H1 (cell line): ENCODE data around the gene SERPINE2. TPM values are rescaled to one million over a fixed set of nuclear protein-coding genes. Genes with fewer than 3 reads are reported as not detected.

ENCODE experiments used
- CTCF ChIA-PET: fragments of 300-600 bp; sonication (Branson Sonifier 250); formaldehyde crosslinking; loops from one replicate; lab custom pipeline; 2021; ENCODE audit not compliant: partially characterized antibody; lab: Charles Lee
- POLR2A ChIA-PET: fragments of 300-600 bp; sonication (Branson Sonifier 250); formaldehyde crosslinking; loops from one replicate; lab custom pipeline; 2021; ENCODE audit warnings: inconsistent platforms; ENCODE audit not compliant: partially characterized antibody; lab: Charles Lee
- DNase-seq, 2 experiments: peaks; one replicate each; pipeline versions ENCODE4 v3.0.0 to v3.0.0-alpha.2; 2010 to 2022; ENCODE audit warnings: low spot score in 2 of 2, low read depth in 1 of 2, mixed read lengths in 1 of 2
- FAIRE-seq: peaks from 2 replicates; lab custom pipeline; 2011; peaks lifted over from hg19 to GRCh38; lab: Jason Lieb, UNC
- H2AFZ ChIP-seq: 2 replicates; pipeline ENCODE4 v1.8.1; 2012; ENCODE audit warnings: low read length, inconsistent platforms
- H2AK5ac ChIP-seq: 2 replicates; pipeline ENCODE4 v1.6.1; 2013; ENCODE audit warnings: low read depth, low read length
- H2BK120ac ChIP-seq: replicated peaks from 2 replicates; pipeline ENCODE3; 2013; ENCODE audit warnings: low read depth, low read length, inconsistent platforms
- H2BK12ac ChIP-seq: 2 replicates; pipeline ENCODE4 v1.6.1; 2013; ENCODE audit warnings: low read depth, low read length
- H2BK15ac ChIP-seq: 2 replicates; pipeline ENCODE4 v1.6.1; 2013; ENCODE audit warnings: low read length
- H2BK20ac ChIP-seq: 2 replicates; pipeline ENCODE4 v1.6.1; 2013; ENCODE audit warnings: low read length
- H2BK5ac ChIP-seq: 2 replicates; pipeline ENCODE4 v1.6.1; 2013; ENCODE audit warnings: low read depth, low read length
- H3K14ac ChIP-seq: 2 replicates; pipeline ENCODE4 v1.6.1; 2013; ENCODE audit warnings: inconsistent platforms; ENCODE audit not compliant: insufficient read length
- H3K18ac ChIP-seq: 2 replicates; pipeline ENCODE4 v1.6.1; 2013; ENCODE audit warnings: low read length; ENCODE audit errors: extremely low read depth
- H3K23ac ChIP-seq: 2 replicates; pipeline ENCODE4 v1.6.1; 2013; ENCODE audit warnings: inconsistent platforms; ENCODE audit not compliant: insufficient read length
- H3K23me2 ChIP-seq: 2 replicates; pipeline ENCODE4 v1.6.1; 2013; ENCODE audit warnings: low read depth, low read length
- H3K27ac ChIP-seq: 2 replicates; pipeline ENCODE4 v1.6.1; 2011; ENCODE audit warnings: low read depth, low read length, inconsistent platforms
- H3K27me3 ChIP-seq, 4 experiments: replicated peaks in 1 of 4; 1 replicate in 1 of 4; 2 replicates in 3 of 4; pipeline versions ENCODE4 v1.6.1 to v1.8.1; 2011 to 2013; ENCODE audit warnings: low read length in 3 of 4, mild to moderate bottlenecking in 3 of 4, inconsistent platforms in 2 of 4, mixed read lengths in 2 of 4, moderate library complexity in 1 of 4; ENCODE audit not compliant: control insufficient read depth in 3 of 4, insufficient read depth in 3 of 4; ENCODE audit errors: extremely low read depth in 1 of 4
- H3K36me3 ChIP-seq, 4 experiments: 2 replicates each; pipeline versions ENCODE4 v1.6.1 to v1.8.1; 2011 to 2013; ENCODE audit warnings: mild to moderate bottlenecking in 4 of 4, low read length in 3 of 4, moderate library complexity in 2 of 4, control low read depth in 1 of 4, inconsistent platforms in 1 of 4; ENCODE audit not compliant: insufficient read depth in 4 of 4, control insufficient read depth in 2 of 4
- H3K4ac ChIP-seq: replicated peaks from 2 replicates; pipeline ENCODE3; 2013; ENCODE audit warnings: low read length, low read depth, mixed read lengths, inconsistent platforms; ENCODE audit not compliant: insufficient read length
- H3K4me1 ChIP-seq, 4 experiments: replicated peaks in 1 of 4; 1 replicate in 1 of 4; 2 replicates in 3 of 4; pipeline versions ENCODE4 v1.6.1 to v1.8.1; 2011 to 2013; ENCODE audit warnings: low read length in 3 of 4, inconsistent platforms in 2 of 4, mixed read lengths in 1 of 4; ENCODE audit not compliant: insufficient read depth in 4 of 4, control insufficient read depth in 3 of 4
- H3K4me2 ChIP-seq, 2 experiments: 2 replicates each; pipeline versions ENCODE4 v1.6.1 to v1.8.1; 2011 to 2013; ENCODE audit warnings: low read depth in 2 of 2, low read length in 2 of 2, control low read depth in 1 of 2, inconsistent platforms in 1 of 2, mild to moderate bottlenecking in 1 of 2; ENCODE audit not compliant: insufficient read depth in 1 of 2
- H3K4me3 ChIP-seq, 4 experiments: fragments of 200-600, 300-600 bp in 1 of 4; sonication (generic), shearing (Covaris generic), sonication (Bioruptor Twin) in 1 of 4; 2 replicates each; pipeline versions ENCODE4 v1.5.1 to v1.8.1; 2011 to 2016; ENCODE audit warnings: low read length in 4 of 4, low read depth in 3 of 4, control low read depth in 2 of 4, inconsistent platforms in 2 of 4, mild to moderate bottlenecking in 2 of 4, mixed read lengths in 1 of 4, moderate library complexity in 1 of 4; ENCODE audit not compliant: insufficient read depth in 2 of 4; ENCODE audit errors: extremely low read depth in 1 of 4
- H3K56ac ChIP-seq: replicated peaks from 2 replicates; pipeline ENCODE3; 2013; ENCODE audit warnings: low read depth, mild to moderate bottlenecking, mixed read lengths, low read length, inconsistent platforms; ENCODE audit not compliant: insufficient read length
- H3K79me1 ChIP-seq: 2 replicates; pipeline ENCODE4 v1.6.1; 2013; ENCODE audit warnings: low read depth, low read length, control low read depth
- H3K79me2 ChIP-seq, 2 experiments: 2 replicates each; pipeline versions ENCODE4 v1.6.1 to v1.8.1; 2012 to 2013; ENCODE audit warnings: low read length in 2 of 2, mild to moderate bottlenecking in 2 of 2, inconsistent platforms in 1 of 2; ENCODE audit not compliant: insufficient read depth in 2 of 2, control insufficient read depth in 1 of 2
- H3K9ac ChIP-seq, 4 experiments: replicated peaks in 1 of 4; 1 replicate in 1 of 4; 2 replicates in 3 of 4; pipeline versions ENCODE4 v1.6.1 to v1.8.1; 2011 to 2013; ENCODE audit warnings: low read depth in 3 of 4, low read length in 3 of 4, control low read depth in 2 of 4, mild to moderate bottlenecking in 2 of 4, moderate library complexity in 2 of 4, inconsistent platforms in 1 of 4; ENCODE audit errors: extremely low read depth in 1 of 4
- H3K9me3 ChIP-seq, 2 experiments: 2 replicates each; pipeline versions ENCODE4 v1.6.1 to v1.8.1; 2012 to 2013; ENCODE audit warnings: mild to moderate bottlenecking in 2 of 2, moderate library complexity in 2 of 2, control low read depth in 1 of 2, inconsistent platforms in 1 of 2, low read depth in 1 of 2, low read length in 1 of 2, mixed read lengths in 1 of 2; ENCODE audit not compliant: insufficient read depth in 2 of 2
- H4K20me1 ChIP-seq, 2 experiments: replicated peaks in 1 of 2; 2 replicates each; pipeline versions ENCODE3 to v1.8.1; 2011 to 2013; ENCODE audit warnings: inconsistent platforms in 2 of 2, low read length in 2 of 2, mild to moderate bottlenecking in 1 of 2; ENCODE audit not compliant: insufficient read depth in 2 of 2, control insufficient read depth in 1 of 2
- H4K5ac ChIP-seq: 2 replicates; pipeline ENCODE4 v1.6.1; 2013; ENCODE audit warnings: low read length, low read depth, mixed read lengths, inconsistent platforms; ENCODE audit not compliant: insufficient read length
- H4K8ac ChIP-seq: 2 replicates; pipeline ENCODE4 v1.8.0; 2013; ENCODE audit warnings: mild to moderate bottlenecking, moderate library complexity, low read length, inconsistent platforms; ENCODE audit not compliant: insufficient read depth; ENCODE audit errors: extremely low read depth
- H4K91ac ChIP-seq: replicated peaks from 2 replicates; pipeline ENCODE3; 2013; ENCODE audit warnings: low read length, mixed read lengths, inconsistent platforms; ENCODE audit not compliant: insufficient read length
- BCL11A ChIP-seq, 2 experiments: IDR thresholded peaks; one replicate each; pipeline ENCODE4 v1.6.1; 2011; ENCODE audit warnings: low read depth in 2 of 2, low read length in 2 of 2, mild to moderate bottlenecking in 2 of 2
- CBX8 ChIP-seq: fragments of 300-800, 300-1000 bp; sonication (generic); IDR thresholded peaks from 2 replicates; pipeline ENCODE4 v1.7.1; 2016; ENCODE audit warnings: low read depth, low read length, borderline replicate concordance
- CTBP2 ChIP-seq: IDR thresholded peaks from 2 replicates; pipeline ENCODE4 v1.7.0; 2011; ENCODE audit warnings: borderline replicate concordance, mild to moderate bottlenecking, moderate library complexity, mixed read lengths, low read length; ENCODE audit not compliant: insufficient read depth, insufficient read length
- FOSL1 ChIP-seq: IDR thresholded peaks from 2 replicates; pipeline ENCODE4 v1.6.1; 2011; ENCODE audit warnings: mild to moderate bottlenecking, low read depth, low read length, moderate library complexity; ENCODE audit not compliant: insufficient read depth
- GTF2F1 ChIP-seq: IDR thresholded peaks from 2 replicates; pipeline ENCODE4 v1.6.1; 2012; ENCODE audit warnings: low read depth, low read length, improper control_type of control experiment, borderline replicate concordance
- JUND ChIP-seq: IDR thresholded peaks from 2 replicates; pipeline ENCODE4 v1.6.1; 2011; ENCODE audit warnings: mild to moderate bottlenecking, improper control_type of control experiment, low read length
- KDM1A ChIP-seq: fragments of 200-600, 300-600 bp; sonication (generic); IDR thresholded peaks from 2 replicates; pipeline ENCODE4 v1.7.1; 2016; ENCODE audit warnings: mild to moderate bottlenecking, low read length, borderline replicate concordance
- NANOG ChIP-seq: IDR thresholded peaks from 2 replicates; pipeline ENCODE4 v1.6.1; 2011; ENCODE audit warnings: low read length, low read depth, mild to moderate bottlenecking, inconsistent platforms; ENCODE audit not compliant: insufficient read depth, poor library complexity, severe bottlenecking
- NRF1 ChIP-seq: IDR thresholded peaks from 2 replicates; pipeline ENCODE4 v1.6.1; 2011; ENCODE audit warnings: mild to moderate bottlenecking, low read depth, low read length, improper control_type of control experiment
- RXRA ChIP-seq: IDR thresholded peaks from 2 replicates; pipeline ENCODE4 v1.6.1; 2011; ENCODE audit warnings: low read depth, mild to moderate bottlenecking, low read length, moderate library complexity; ENCODE audit not compliant: insufficient read depth
- TAF7 ChIP-seq: optimal IDR thresholded peaks from 2 replicates; pipeline ENCODE3; 2011; ENCODE audit warnings: low read depth, mild to moderate bottlenecking, inconsistent platforms, low read length, moderate library complexity, borderline replicate concordance
- TCF12 ChIP-seq: IDR thresholded peaks from 2 replicates; pipeline ENCODE4 v1.6.1; 2011; ENCODE audit warnings: low read depth, mild to moderate bottlenecking, low read length
- WGBS, 2 experiments: shearing (Covaris generic) in 1 of 2; methylation state at CpG; one replicate each; pipeline versions ENCODE4 v1.1.6 to v1.1.7; 2013 to 2015; ENCODE audit warnings: low lambda C conversion rate in 2 of 2, mixed read lengths in 2 of 2, inconsistent platforms in 1 of 2, low coverage in 1 of 2, missing lambda C conversion rate in 1 of 2; ENCODE audit not compliant: insufficient replicate concordance in 2 of 2, insufficient coverage in 1 of 2, insufficient read length in 1 of 2; ENCODE audit errors: extremely low coverage in 1 of 2, missing lambda C conversion rate in 1 of 2; 5-methylcytosine and 5-hydroxymethylcytosine counted together
- polyA plus RNA-seq, 7 experiments: library from polyadenylated mRNA; depleted of rRNA in 3 of 7; stranded (reverse) in 5 of 7; unstranded in 2 of 7; fragments of >200 nt in 5 of 7; fragments of 200-250 nt in 2 of 7; gene quantifications; 1 replicate in 5 of 7; 2 replicates in 1 of 7; 4 replicates in 1 of 7; pipeline versions ENCODE4 v1.2.1 to v1.2.3, GENCODE V29; 2011 to 2013; ENCODE audit warnings: missing spikeins in 2 of 7, mixed read lengths in 2 of 7
- total RNA-seq: library from RNA; stranded (reverse); fragmentation: NEBNext Ultra II Directional; extraction: Animal tissue kit (Norgen Biotek cat#: 25700); gene quantifications from 2 replicates; pipeline ENCODE4 v1.2.1, GENCODE V29; 2021

SERPINE2 gene
- total and polyA plus RNA-seq, 2 of the 8 experiments (the other 6 are each of a cell fraction or from before 2014, with no cell fraction given): 26.2 to 76.0 TPM

DNA sequence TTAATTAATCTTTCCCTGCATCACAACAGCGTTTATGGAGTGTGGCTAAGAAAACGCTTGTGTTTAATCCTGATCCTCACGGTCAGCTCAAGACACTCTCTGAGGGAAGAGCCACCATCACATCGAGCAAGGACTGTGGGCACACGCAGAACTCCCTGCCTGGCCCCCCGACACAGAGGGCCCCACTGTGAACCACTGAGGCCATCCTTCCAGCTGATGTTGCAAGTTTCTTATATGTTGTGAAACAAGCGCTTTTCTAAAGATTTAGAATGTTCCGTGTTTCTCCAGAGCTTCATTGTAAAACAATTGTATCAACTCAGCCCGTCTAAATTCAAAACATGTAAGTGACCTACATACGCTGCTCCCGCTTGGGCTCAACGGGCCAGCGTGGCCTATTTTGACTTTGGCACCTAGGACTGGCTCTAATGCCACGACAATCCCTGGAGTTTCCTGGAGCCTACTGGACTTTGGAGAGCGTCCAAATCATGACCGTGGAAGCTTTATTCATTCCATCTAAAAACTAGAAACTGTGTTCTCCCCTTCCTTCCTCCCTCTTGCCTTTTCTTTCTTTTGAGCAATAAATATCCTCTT, 34.9 kb downstream of the SERPINE2 start:
- no peak overlapping the region for H3K18ac ChIP-seq
- H3K36me3 ChIP-seq: peaks cover 0 to 3% (median 0%) of the 10 kb centered on the region in 4 experiments; a peak in 1 of 8 replicates
- no peak overlapping the region for H2BK5ac ChIP-seq
- H4K20me1 ChIP-seq: no peaks in the 10 kb centered on the region
- no peak overlapping the region for H3K56ac ChIP-seq
- H3K79me2 ChIP-seq: no peaks in the 10 kb centered on the region; a peak in 1 of 4 replicates
- DNase-seq (no peak), FAIRE-seq (no peak)
- H2AK5ac ChIP-seq: no peak overlapping the region; the same call in 1 of the 2 replicates
- H2BK20ac ChIP-seq: no peak overlapping the region
- no peak overlapping the region for H3K27ac ChIP-seq
- ChIA-PET CTCF (interaction anchor here (1.0 to 4.5 kb wide), 12 partner anchors 7 to 281 kb away, joined by 3 to 53 read pairs (median 5); no protein-coding TSS in a partner anchor), POLR2A (no interaction called here)
- H3K4me1 ChIP-seq: peaks cover 4 to 11% (median 6%) of the 10 kb centered on the region in 4 experiments
- no peaks in the 10 kb centered on the region for H3K23me2 ChIP-seq
- H4K8ac ChIP-seq: no peak overlapping the region
- no peak overlapping the region for H3K23ac ChIP-seq
- no peak overlapping the region for H3K4me3 ChIP-seq
- no peak overlapping the region for H4K5ac ChIP-seq
- H2AFZ ChIP-seq: no peak overlapping the region
- no peak overlapping the region for H3K9ac ChIP-seq
- H3K9me3 ChIP-seq: no peaks in the 10 kb centered on the region
- H2BK120ac ChIP-seq: no peak overlapping the region
- H3K4ac ChIP-seq: no peak overlapping the region
- H2BK12ac ChIP-seq: no peak overlapping the region
- 87% methylated on average over 16 of the region's 16 CpGs; no CpG with 5 or more reads in 1 of the 2 experiments for WGBS, 2 experiments
- no peak overlapping the region for H2BK15ac ChIP-seq
- H3K79me1 ChIP-seq: no peaks in the 10 kb centered on the region
- no peak overlapping the region for H4K91ac ChIP-seq
- H3K27me3 ChIP-seq: no peaks in the 10 kb centered on the region
- no peak overlapping the region; a peak in 1 of 4 replicates for H3K4me2 ChIP-seq
- no peak overlapping the region for H3K14ac ChIP-seq
- TF ChIP-seq RXRA (no peak), BCL11A (IDR thresholded peaks at IDR 0.05; ENCODE audit: low read depth in 2 of 2, low read length in 2 of 2) (no peak), GTF2F1 (no peak), CTBP2 (no peak), TCF12 (no peak), JUND (no peak), NANOG (no peak), KDM1A (no peak), NRF1 (no peak), FOSL1 (no peak), CBX8 (no peak), TAF7 (no peak)
